Measurements from ENCODE around the gene PTPN11. TPM values are rescaled to one million over a fixed set of nuclear protein-coding genes. Genes with fewer than 3 reads are reported as not detected.

Gene PTPN11
- total and polyA plus RNA-seq, 9 donors = 22.1 to 94.6 (median 62.7) TPM

GRCh38 chr12:112422531-112422930 lies 3.8 kb downstream of the PTPN11 start:
- Histone ChIP-seq H3K4me3 (no peak overlapping the region), H3K4me1 (ENCODE audit: insufficient read depth) (peaks cover 4% of the 10 kb centered on the region), H3K36me3 (no peaks in the 10 kb centered on the region), H3K27ac (no peak overlapping the region), H3K27me3 (no peaks in the 10 kb centered on the region), H3K9me3 (no peaks in the 10 kb centered on the region)
- 15 to 23% (median 21%) methylated on average over 5 of the region's 5 CpGs for WGBS, 3 donors
- TF ChIP-seq CTCF (IDR thresholded peaks at IDR 0.05) (no peak), EP300 (IDR thresholded peaks at IDR 0.05) (no peak)
- intact Hi-C loops (cut with DNase I) = no loop called here
- no peak for DNase-seq

- Histone ChIP-seq H3K9me3 (no peaks in the 10 kb centered on the region), H3K36me3 (no peaks in the 10 kb centered on the region), H3K4me1 (ENCODE audit: insufficient read depth) (peaks cover 2% of the 10 kb centered on the region), H3K4me3 (no peak overlapping the region), H3K27ac (no peak overlapping the region), H3K27me3 (no peaks in the 10 kb centered on the region)
- intact Hi-C loops (cut with DNase I) = no loop called here
- no peak for DNase-seq
- no peak for TF ChIP-seq POLR2A (IDR thresholded peaks at IDR 0.05)
- no peak for TF ChIP-seq EP300 (IDR thresholded peaks at IDR 0.05)
- TF ChIP-seq CTCF (IDR thresholded peaks at IDR 0.05) = no peak
- 78 to 81% (median 80%) methylated on average over 3 of the region's 3 CpGs for WGBS, 3 donors
These were observed 5.4 kb downstream of the PTPN11 start for GRCh38 chr12:112424126-112424525.

GRCh38 chr12:112425582-112426382 lies 7.0 kb downstream of the PTPN11 start:
- Histone ChIP-seq H3K4me3 (no peak overlapping the region), H3K27me3 (no peaks in the 10 kb centered on the region), H3K27ac (no peak overlapping the region), H3K9me3 (no peaks in the 10 kb centered on the region), H3K36me3 (no peaks in the 10 kb centered on the region), H3K4me1 (ENCODE audit: insufficient read depth) (no peaks in the 10 kb centered on the region)
- TF ChIP-seq EP300 (IDR thresholded peaks at IDR 0.05) (no peak), POLR2A (IDR thresholded peaks at IDR 0.05) (no peak), CTCF (IDR thresholded peaks at IDR 0.05) (no peak)
- no peak for DNase-seq
- intact Hi-C loops (cut with DNase I) = no loop called here
- WGBS, 3 donors = 94 to 96% (median 95%) methylated on average over 7 of the region's 7 CpGs

GRCh38 chr12:112427760-112428159 lies 9.0 kb downstream of the PTPN11 start:
- H3K36me3 ChIP-seq = no peaks in the 10 kb centered on the region
- 93 to 100% (median 96%) methylated on average over 2 of the region's 2 CpGs for WGBS, 3 donors

More at GRCh38 chr12:112427760-112428159, 9.0 kb downstream of the PTPN11 start:
- Histone ChIP-seq H3K27ac (no peak overlapping the region), H3K4me3 (no peak overlapping the region), H3K9me3 (no peaks in the 10 kb centered on the region), H3K27me3 (no peaks in the 10 kb centered on the region), H3K4me1 (ENCODE audit: insufficient read depth) (no peaks in the 10 kb centered on the region)
- no peak for DNase-seq
- TF ChIP-seq EP300 (IDR thresholded peaks at IDR 0.05) = no peak
- TF ChIP-seq CTCF (IDR thresholded peaks at IDR 0.05) = no peak
- TF ChIP-seq POLR2A (IDR thresholded peaks at IDR 0.05) = no peak
- intact Hi-C loops (cut with DNase I) = no loop called here
